Right lobe of liver (tissue), 4 donors: Measurements from ENCODE around the gene GCLC.

Experiments used
- POLR2A ChIP-seq: fragments of 450-650 bp; IDR thresholded peaks from one replicate; pipeline ENCODE4 v1.6.1; 2017; ENCODE audit warnings: antibody characterized with exemption, mild to moderate bottlenecking
- TF ChIP-seq, protein P1 (sequence below), 4 donors: fragments of 200-600 bp in 3 of 4; fragments of 450-650 bp in 1 of 4; IDR thresholded peaks; one replicate each; pipeline versions ENCODE4 v1.5.1 to v1.8.0; 2016 to 2022; ENCODE audit warnings: antibody characterized with exemption in 4 of 4, mild to moderate bottlenecking in 2 of 4
- donor health status: DM: no; HTN: no; CAD: no.
- donor health status: DM: no; HTN: no; CAD: no.
- donor health status: DM: no; HTN: yes; CAD: no.

DNA sequence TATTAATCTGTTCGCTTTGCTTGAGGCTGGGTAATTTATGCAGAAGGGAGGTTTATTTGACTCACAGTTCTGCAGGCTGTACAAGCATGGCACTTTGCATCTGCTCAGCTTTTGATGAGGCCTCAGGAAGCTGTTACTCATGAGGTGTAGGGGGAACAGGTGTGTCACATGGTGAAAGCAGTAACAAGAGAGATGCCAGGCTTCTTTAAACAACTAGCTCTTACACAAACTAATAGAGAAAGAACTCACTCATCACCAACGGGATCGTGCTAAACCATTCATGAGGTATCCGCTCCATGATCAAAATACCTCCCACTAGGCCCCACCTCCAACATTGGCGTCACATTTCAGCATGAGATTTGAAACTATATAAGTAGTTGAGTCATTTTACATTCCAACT, 34.4 kb upstream of the GCLC start:
- TF ChIP-seq, protein P1, sequence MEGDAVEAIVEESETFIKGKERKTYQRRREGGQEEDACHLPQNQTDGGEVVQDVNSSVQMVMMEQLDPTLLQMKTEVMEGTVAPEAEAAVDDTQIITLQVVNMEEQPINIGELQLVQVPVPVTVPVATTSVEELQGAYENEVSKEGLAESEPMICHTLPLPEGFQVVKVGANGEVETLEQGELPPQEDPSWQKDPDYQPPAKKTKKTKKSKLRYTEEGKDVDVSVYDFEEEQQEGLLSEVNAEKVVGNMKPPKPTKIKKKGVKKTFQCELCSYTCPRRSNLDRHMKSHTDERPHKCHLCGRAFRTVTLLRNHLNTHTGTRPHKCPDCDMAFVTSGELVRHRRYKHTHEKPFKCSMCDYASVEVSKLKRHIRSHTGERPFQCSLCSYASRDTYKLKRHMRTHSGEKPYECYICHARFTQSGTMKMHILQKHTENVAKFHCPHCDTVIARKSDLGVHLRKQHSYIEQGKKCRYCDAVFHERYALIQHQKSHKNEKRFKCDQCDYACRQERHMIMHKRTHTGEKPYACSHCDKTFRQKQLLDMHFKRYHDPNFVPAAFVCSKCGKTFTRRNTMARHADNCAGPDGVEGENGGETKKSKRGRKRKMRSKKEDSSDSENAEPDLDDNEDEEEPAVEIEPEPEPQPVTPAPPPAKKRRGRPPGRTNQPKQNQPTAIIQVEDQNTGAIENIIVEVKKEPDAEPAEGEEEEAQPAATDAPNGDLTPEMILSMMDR (IDR thresholded peaks at IDR 0.05), result no peak
- no peak for TF ChIP-seq POLR2A
